SU-DHL-6 (cell line): Measurements from ENCODE around the gene TRPM8.

ENCODE experiments used
- H2AFZ ChIP-seq: fragments of 200-600 bp; sonication (generic); 2 replicates; pipeline ENCODE4 v1.6.1; 2014; ENCODE audit warnings: low read depth, mild to moderate bottlenecking, moderate library complexity, mixed read lengths, antibody characterized with exemption, low read length; ENCODE audit not compliant: severe bottlenecking
- H3F3A ChIP-seq: fragments of 200-600 bp; shearing (Covaris generic); 2 replicates; pipeline ENCODE4 v1.6.0; 2016; ENCODE audit warnings: antibody characterized with exemption, mild to moderate bottlenecking; ENCODE audit not compliant: insufficient read depth
- H3K27ac ChIP-seq: fragments of 200-600 bp; sonication (generic); 2 replicates; pipeline ENCODE4 v1.5.1; 2016; ENCODE audit warnings: low read depth, mild to moderate bottlenecking, low read length, moderate library complexity, mixed read lengths
- H3K27me3 ChIP-seq: fragments of 200-600 bp; sonication (generic), shearing (Covaris generic); 2 replicates; pipeline ENCODE4 v1.6.0; 2014; ENCODE audit warnings: mild to moderate bottlenecking, low read length
- H3K36me3 ChIP-seq: fragments of 200-600 bp; sonication (generic); 2 replicates; pipeline ENCODE4 v1.6.1; 2014; ENCODE audit warnings: mild to moderate bottlenecking, low read length, mixed read lengths
- H3K4me2 ChIP-seq: fragments of 300-600, 200-600 bp; shearing (Covaris generic), sonication (generic); 2 replicates; pipeline ENCODE4 v1.6.0; 2014; ENCODE audit warnings: low read length, low read depth, mild to moderate bottlenecking; ENCODE audit not compliant: poor library complexity, severe bottlenecking
- H3K4me3 ChIP-seq: fragments of 200-600 bp; sonication (generic); 2 replicates; pipeline ENCODE4 v1.5.1; 2014; ENCODE audit warnings: antibody characterized with exemption, low read length, mild to moderate bottlenecking, mixed read lengths; ENCODE audit not compliant: insufficient read depth, poor library complexity, severe bottlenecking
- H3K79me2 ChIP-seq: fragments of 200-600 bp; sonication (generic); 2 replicates; pipeline ENCODE4 v1.6.1; 2014; ENCODE audit warnings: mild to moderate bottlenecking, low read length, moderate library complexity; ENCODE audit not compliant: insufficient read depth
- H3K9ac ChIP-seq: fragments of 200-600 bp; sonication (generic); 2 replicates; pipeline ENCODE4 v1.7.0; 2014; ENCODE audit warnings: mild to moderate bottlenecking, low read length
- H3K9me2 ChIP-seq: fragments of 200-600 bp; sonication (generic); replicated peaks from 2 replicates; pipeline ENCODE4 v1.6.1; 2014; ENCODE audit warnings: low read length; ENCODE audit not compliant: insufficient read depth
- H3K9me3 ChIP-seq: fragments of 200-600 bp; sonication (generic); 2 replicates; pipeline ENCODE4 v1.6.1; 2014; ENCODE audit warnings: low read length, mixed read lengths; ENCODE audit not compliant: insufficient read depth
- H4K20me1 ChIP-seq: fragments of 200-600 bp; sonication (generic); 2 replicates; pipeline ENCODE4 v1.6.1; 2014; ENCODE audit warnings: low read depth, mild to moderate bottlenecking, antibody characterized with exemption, low read length, moderate library complexity, mixed read lengths
- CTCF ChIP-seq: fragments of 200-600 bp; sonication (generic); IDR thresholded peaks from one replicate; pipeline ENCODE4 v1.5.1; 2017; ENCODE audit warnings: antibody characterized with exemption, mild to moderate bottlenecking, low read length, moderate library complexity; ENCODE audit not compliant: insufficient read depth, poor library complexity, severe bottlenecking
- EZH2phosphoT487 ChIP-seq: fragments of 200-600 bp; sonication (generic), shearing (Covaris generic); conservative IDR thresholded peaks from 2 replicates; pipeline ENCODE4 v1.6.1; 2018; ENCODE audit warnings: mild to moderate bottlenecking, antibody characterized with exemption, low read length, moderate library complexity, mixed read lengths

Gene TRPM8

GRCh38 chr2:233972941-233973575 is 55.9 kb downstream of the TRPM8 start:
- Histone ChIP-seq H3K27me3 (no peaks in the 10 kb centered on the region), H3K36me3 (no peaks in the 10 kb centered on the region), H4K20me1 (no peaks in the 10 kb centered on the region), H3F3A (no peaks in the 10 kb centered on the region), H2AFZ (no peak overlapping the region), H3K9ac (no peak overlapping the region), H3K9me3 (no peaks in the 10 kb centered on the region), H3K4me2 (no peak overlapping the region), H3K79me2 (no peaks in the 10 kb centered on the region), H3K27ac (no peak overlapping the region), H3K4me3 (no peak overlapping the region), H3K9me2 (no peaks in the 10 kb centered on the region)
- TF ChIP-seq EZH2phosphoT487 (no peak), CTCF (no peak)

- TF ChIP-seq EZH2phosphoT487 (no peak), CTCF (no peak)
- Histone ChIP-seq H3K4me2 (no peak overlapping the region), H3K4me3 (no peak overlapping the region), H3K79me2 (no peaks in the 10 kb centered on the region), H3K9me3 (no peaks in the 10 kb centered on the region), H3K36me3 (no peaks in the 10 kb centered on the region), H3F3A (no peaks in the 10 kb centered on the region), H4K20me1 (no peaks in the 10 kb centered on the region), H3K9me2 (no peaks in the 10 kb centered on the region), H3K9ac (no peak overlapping the region), H3K27ac (no peak overlapping the region), H2AFZ (no peak overlapping the region), H3K27me3 (no peaks in the 10 kb centered on the region)
These were observed 56.6 kb downstream of the TRPM8 start for GRCh38 chr2:233973786-233974185.

- Histone ChIP-seq H2AFZ (no peak overlapping the region), H3F3A (no peaks in the 10 kb centered on the region), H3K4me3 (no peak overlapping the region), H3K36me3 (no peaks in the 10 kb centered on the region), H3K9me2 (no peaks in the 10 kb centered on the region), H3K79me2 (no peaks in the 10 kb centered on the region), H3K4me2 (no peak overlapping the region), H3K9me3 (no peaks in the 10 kb centered on the region), H4K20me1 (no peaks in the 10 kb centered on the region), H3K27me3 (no peaks in the 10 kb centered on the region), H3K9ac (no peak overlapping the region), H3K27ac (no peak overlapping the region)
- TF ChIP-seq EZH2phosphoT487 = no peak
- no peak for TF ChIP-seq CTCF
These were observed 57.4 kb downstream of the TRPM8 start for GRCh38 chr2:233974530-233975071.
